ENCODE results near the gene PKN2. TPM values are rescaled to one million over a fixed set of nuclear protein-coding genes. Genes with fewer than 3 reads are reported as not detected.

Gene PKN2
- total RNA-seq, 4 donors from 2014 or later: 30.9 to 47.8 (median 38.4) TPM

DNA sequence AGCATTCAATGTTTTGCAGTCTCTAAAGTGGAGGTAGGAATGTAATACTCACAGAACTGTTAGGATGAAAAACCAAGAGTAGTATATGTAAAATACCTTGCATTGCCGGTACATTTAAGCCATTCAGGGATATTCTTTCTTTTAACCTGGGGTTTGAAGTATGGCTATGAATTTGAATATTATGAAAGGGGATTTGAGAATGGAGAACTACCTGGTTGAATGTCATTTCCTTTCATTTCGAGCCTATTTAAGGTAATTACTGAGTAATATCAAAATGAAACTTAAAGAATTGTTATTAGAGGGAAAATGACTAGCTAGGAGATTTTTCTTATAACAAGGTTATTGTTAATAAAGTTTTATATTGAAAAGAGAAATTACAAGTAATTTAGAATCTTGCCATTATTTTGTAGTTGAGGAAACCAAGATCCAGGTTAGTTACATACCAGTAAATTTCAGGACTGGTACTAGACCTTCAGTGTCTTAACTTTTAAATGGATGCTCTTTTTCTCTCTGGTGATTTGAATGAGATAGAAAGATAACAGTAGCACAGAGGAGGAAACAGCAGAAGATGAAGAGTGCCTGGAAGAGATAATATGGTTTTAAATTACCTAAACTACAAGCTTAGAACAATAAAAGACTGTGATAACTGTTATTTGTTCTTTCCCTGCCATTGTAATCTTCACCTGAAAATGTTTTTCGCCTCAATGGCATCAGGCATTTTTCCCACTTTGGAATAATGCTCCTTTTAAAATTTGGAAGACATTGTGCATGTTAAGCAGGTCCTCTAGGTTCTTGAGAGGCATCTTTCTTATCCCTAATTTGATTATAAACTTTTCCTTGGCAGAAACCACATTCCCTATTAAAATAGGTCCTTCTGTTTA lies 103.2 kb downstream of the PKN2 start:
- Histone ChIP-seq H3K4me3 (no peak overlapping the region), H3K27ac (no peak overlapping the region), H3K4me1 (no peaks in the 10 kb centered on the region), H3K27me3 (no peaks in the 10 kb centered on the region), H3K9me3 (no peaks in the 10 kb centered on the region), H3K36me3 (peaks cover 0 to 89% of the 10 kb centered on the region in 2 donors)
- TF ChIP-seq, protein P1, sequence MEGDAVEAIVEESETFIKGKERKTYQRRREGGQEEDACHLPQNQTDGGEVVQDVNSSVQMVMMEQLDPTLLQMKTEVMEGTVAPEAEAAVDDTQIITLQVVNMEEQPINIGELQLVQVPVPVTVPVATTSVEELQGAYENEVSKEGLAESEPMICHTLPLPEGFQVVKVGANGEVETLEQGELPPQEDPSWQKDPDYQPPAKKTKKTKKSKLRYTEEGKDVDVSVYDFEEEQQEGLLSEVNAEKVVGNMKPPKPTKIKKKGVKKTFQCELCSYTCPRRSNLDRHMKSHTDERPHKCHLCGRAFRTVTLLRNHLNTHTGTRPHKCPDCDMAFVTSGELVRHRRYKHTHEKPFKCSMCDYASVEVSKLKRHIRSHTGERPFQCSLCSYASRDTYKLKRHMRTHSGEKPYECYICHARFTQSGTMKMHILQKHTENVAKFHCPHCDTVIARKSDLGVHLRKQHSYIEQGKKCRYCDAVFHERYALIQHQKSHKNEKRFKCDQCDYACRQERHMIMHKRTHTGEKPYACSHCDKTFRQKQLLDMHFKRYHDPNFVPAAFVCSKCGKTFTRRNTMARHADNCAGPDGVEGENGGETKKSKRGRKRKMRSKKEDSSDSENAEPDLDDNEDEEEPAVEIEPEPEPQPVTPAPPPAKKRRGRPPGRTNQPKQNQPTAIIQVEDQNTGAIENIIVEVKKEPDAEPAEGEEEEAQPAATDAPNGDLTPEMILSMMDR (IDR thresholded peaks at IDR 0.05): no peak
- no peak for TF ChIP-seq POLR2A (IDR thresholded peaks at IDR 0.05)
- 82 to 90% methylated on average over 3 of the region's 3 CpGs for WGBS, 2 donors (ENCODE audit: low coverage in 1 of 2)
- no peak for ATAC-seq

DNA sequence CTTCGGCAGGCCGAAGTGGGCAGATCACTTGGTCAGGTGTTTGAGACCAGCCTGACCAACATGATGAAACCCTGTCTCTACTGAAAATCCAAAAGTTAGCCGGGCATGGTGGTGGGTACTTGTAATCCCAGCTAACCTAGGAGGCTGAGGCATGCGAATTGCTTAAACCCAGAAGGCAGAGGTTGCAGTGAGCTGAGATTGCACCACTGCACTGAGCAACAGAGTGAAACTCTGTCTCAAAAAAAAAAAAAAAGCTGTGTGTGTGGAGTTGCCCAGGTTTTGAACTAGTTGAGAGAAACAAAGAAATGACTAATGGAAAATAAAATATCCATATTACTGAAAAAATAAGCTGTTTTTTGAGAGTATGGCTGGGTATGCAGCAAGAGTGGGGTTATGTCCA lies 107.1 kb downstream of the PKN2 start:
- 94 to 100% methylated on average over 2 of the region's 4 CpGs for WGBS, 2 donors (ENCODE audit: low coverage in 1 of 2)
- Histone ChIP-seq H3K4me1 (no peaks in the 10 kb centered on the region), H3K4me3 (no peak overlapping the region), H3K27ac (no peak overlapping the region), H3K9me3 (no peaks in the 10 kb centered on the region), H3K27me3 (no peaks in the 10 kb centered on the region), H3K36me3 (peaks cover 0 to 77% of the 10 kb centered on the region in 2 donors)
- ATAC-seq: no peak
- no peak for TF ChIP-seq POLR2AphosphoS5 (IDR thresholded peaks at IDR 0.05)
- no peak for TF ChIP-seq EP300 (IDR thresholded peaks at IDR 0.05)

DNA sequence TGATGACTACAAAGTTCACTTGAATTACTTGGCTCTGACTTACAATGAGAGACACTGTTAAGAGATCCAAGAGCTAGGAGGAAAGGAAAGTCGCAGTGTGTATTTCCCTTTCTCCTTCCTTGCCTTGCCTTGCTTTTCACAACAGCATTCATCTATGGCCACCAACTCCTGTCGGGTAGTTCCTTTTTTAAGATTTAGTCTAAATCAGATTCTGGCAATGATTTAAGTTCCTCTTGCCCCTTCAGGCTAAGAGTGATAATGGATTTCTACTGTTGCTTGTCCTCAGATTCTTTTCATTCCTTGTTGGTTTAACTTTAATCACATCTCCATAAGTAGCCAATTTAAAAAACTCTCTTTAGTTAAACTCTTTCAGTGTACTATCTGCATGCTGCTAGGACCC lies 115.4 kb downstream of the PKN2 start:
- Histone ChIP-seq H3K9me3 (no peaks in the 10 kb centered on the region), H3K27me3 (no peaks in the 10 kb centered on the region), H3K4me1 (peaks cover 0 to 4% (median 0%) of the 10 kb centered on the region in 3 donors), H3K36me3 (peaks cover 0 to 36% of the 10 kb centered on the region in 2 donors), H3K27ac (no peak overlapping the region), H3K4me3 (no peak overlapping the region)
- no peak for ATAC-seq
- TF ChIP-seq, protein P1 (IDR thresholded peaks at IDR 0.05): no peak
- TF ChIP-seq POLR2A (IDR thresholded peaks at IDR 0.05) (no peak), POLR2AphosphoS5 (IDR thresholded peaks at IDR 0.05) (no peak), EP300 (IDR thresholded peaks at IDR 0.05) (no peak)
- WGBS, 2 donors (ENCODE audit: low coverage in 1 of 2): 88 to 91% methylated on average over 2 of the region's 2 CpGs

DNA sequence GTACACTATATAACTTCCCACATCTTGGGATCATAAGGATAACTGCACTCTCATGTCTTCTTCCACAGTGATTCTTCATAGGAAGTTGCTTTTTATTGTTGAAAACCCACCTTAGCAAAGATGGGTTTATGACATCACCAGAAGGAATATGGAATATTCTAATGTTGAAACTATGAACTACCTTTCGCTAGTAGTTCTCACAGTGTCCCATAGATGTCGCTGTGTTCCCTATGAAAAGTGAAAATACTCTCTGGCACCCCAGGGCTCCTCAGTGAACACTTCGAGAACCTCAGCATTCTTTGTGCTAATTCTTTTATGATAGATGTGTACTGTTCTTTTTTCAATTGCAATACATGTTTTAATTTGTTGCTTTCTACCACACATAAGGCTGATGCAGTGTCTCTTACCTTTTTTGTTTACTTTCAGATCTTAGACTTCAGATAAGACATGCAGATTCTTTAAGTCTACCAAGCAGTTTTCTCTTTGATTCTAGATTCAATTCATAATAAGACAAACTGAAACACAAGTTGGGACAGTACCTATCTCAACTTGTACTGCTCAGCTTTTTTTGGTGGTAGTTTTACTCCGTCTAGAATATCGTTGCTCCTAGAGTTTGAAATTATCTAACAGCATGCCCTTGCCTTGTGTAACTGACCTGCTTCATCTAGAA lies 116.4 kb downstream of the PKN2 start:
- no peaks in the 10 kb centered on the region for H3K9me3 ChIP-seq
- H3K4me1 ChIP-seq: peaks cover 0 to 4% (median 0%) of the 10 kb centered on the region in 3 donors
- H3K27me3 ChIP-seq: no peaks in the 10 kb centered on the region
- TF ChIP-seq POLR2AphosphoS5 (IDR thresholded peaks at IDR 0.05) (no peak), POLR2A (IDR thresholded peaks at IDR 0.05) (no peak), EP300 (IDR thresholded peaks at IDR 0.05) (no peak)
- TF ChIP-seq, protein P1 (IDR thresholded peaks at IDR 0.05): peak; percentile 45 to 66 (median 56)
- WGBS, 2 donors (ENCODE audit: low coverage in 1 of 2): 78 to 81% methylated on average over 4 to 5 of the region's 5 CpGs
- peak; percentile 36 for ATAC-seq
- H3K4me3 ChIP-seq: no peak overlapping the region
- H3K27ac ChIP-seq: no peak overlapping the region
- peaks cover 0 to 46% of the 10 kb centered on the region in 2 donors for H3K36me3 ChIP-seq

DNA sequence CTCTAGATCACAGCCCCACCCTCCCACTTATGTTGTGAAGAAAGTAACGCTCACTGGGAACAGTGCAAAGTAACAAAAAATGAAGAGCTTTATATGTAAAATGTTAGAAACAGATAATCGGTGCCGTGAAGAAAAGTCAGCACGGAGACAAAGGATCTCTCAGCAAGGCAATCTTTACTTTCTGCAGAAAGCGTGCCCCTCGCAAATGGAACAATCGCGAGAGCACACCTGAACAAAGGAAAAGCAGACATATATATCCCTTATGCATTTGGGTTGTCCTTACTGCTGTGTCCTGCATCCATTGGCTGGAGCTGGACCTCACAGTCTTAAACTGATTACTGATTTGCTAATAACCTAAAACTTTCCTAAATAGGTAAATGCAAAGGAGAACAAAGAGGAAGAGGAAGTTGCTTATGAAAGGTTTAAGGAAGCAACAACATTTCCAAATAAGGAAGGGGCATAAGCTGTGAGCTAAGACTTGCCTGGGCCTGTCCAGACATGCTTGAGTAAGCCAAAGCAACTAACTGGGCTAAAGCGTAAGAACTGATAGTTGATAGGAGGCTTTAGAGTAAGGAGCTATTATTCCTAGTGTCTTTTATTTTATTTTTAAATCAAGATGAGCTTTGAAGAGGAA lies 117.6 kb downstream of the PKN2 start:
- 94 to 96% methylated on average over 9 of the region's 9 CpGs for WGBS, 2 donors (ENCODE audit: low coverage in 1 of 2)
- Histone ChIP-seq H3K9me3 (no peaks in the 10 kb centered on the region), H3K27me3 (no peaks in the 10 kb centered on the region), H3K4me3 (no peak overlapping the region), H3K36me3 (peaks cover 0 to 49% of the 10 kb centered on the region in 2 donors), H3K4me1 (peaks cover 0 to 4% (median 0%) of the 10 kb centered on the region in 3 donors), H3K27ac (no peak overlapping the region)
- TF ChIP-seq EP300 (IDR thresholded peaks at IDR 0.05) (no peak), POLR2A (IDR thresholded peaks at IDR 0.05) (no peak), POLR2AphosphoS5 (IDR thresholded peaks at IDR 0.05) (no peak)
- TF ChIP-seq, protein P1 (IDR thresholded peaks at IDR 0.05): no peak
- ATAC-seq: no peak

Data from gastroesophageal sphincter (tissue), 4 donors.